HG02623 (cell line): ENCODE data around the gene RPS6KL1.

Experiments used
- ATAC-seq: cut with Tn5 transposase; IDR thresholded peaks from one replicate; pipeline ENCODE4 v1.9.1; 2021; ENCODE audit warnings: moderate library complexity; ENCODE audit not compliant: unreplicated experiment

Gene RPS6KL1

GRCh38 chr14:74913393-74913910 lies 9.6 kb downstream of the RPS6KL1 start:
- no peak for ATAC-seq

- no peak for ATAC-seq
These were observed 10.3 kb downstream of the RPS6KL1 start for GRCh38 chr14:74912801-74913200.

GRCh38 chr14:74912111-74912510 lies 10.9 kb downstream of the RPS6KL1 start:
- no peak for ATAC-seq

DNA sequence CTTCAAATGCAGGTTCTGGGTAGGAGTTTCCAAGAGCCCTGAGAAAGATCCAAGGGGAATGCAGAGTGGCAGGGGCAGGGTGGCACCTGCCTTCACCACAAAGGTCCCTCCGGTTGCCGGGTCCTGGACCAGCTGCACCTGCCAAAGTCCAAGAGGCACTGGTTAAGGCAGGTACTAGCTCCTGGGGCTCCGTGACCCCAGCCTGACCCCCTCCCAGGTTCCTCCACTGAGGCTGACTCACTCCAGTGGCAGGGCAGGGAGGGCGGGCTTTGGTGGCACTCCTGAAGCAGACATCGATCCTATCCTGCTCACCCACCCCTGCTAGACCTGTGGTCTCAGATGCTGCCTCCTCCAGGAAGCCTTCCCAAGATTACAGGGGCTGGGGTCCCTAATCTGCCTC lies 11.4 kb downstream of the RPS6KL1 start:
- no peak for ATAC-seq

DNA sequence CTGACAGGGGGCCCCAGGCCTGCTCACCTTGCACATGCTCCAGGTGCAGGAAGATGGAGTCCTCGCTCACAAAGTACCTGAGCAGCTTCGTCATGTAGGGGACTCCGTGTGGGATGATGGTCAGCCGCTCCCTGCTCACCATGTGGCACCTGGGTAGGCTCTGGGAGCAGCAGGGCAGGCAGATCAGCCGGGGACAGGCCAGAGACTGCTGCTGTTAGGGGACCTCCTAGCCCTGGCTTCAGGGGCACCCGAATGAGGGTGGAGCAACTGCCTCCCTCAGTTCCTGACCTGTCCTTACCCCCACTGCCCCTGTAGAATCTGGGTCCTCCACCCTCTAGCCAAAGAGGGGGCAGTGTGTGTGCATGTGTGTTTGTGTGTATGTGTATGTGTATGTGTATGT lies 11.8 kb downstream of the RPS6KL1 start:
- ATAC-seq = no peak

- no peak for ATAC-seq
These were observed 12.5 kb downstream of the RPS6KL1 start for GRCh38 chr14:74910556-74910955.

GRCh38 chr14:74909911-74910310 lies 13.1 kb downstream of the RPS6KL1 start:
- no peak for ATAC-seq

- no peak for ATAC-seq
These were observed 13.6 kb downstream of the RPS6KL1 start for GRCh38 chr14:74909501-74909900.

GRCh38 chr14:74908861-74909341 lies 14.2 kb downstream of the RPS6KL1 start:
- no peak for ATAC-seq

- no peak for ATAC-seq
These were observed 15.3 kb downstream of the RPS6KL1 start for GRCh38 chr14:74907744-74908143.

DNA sequence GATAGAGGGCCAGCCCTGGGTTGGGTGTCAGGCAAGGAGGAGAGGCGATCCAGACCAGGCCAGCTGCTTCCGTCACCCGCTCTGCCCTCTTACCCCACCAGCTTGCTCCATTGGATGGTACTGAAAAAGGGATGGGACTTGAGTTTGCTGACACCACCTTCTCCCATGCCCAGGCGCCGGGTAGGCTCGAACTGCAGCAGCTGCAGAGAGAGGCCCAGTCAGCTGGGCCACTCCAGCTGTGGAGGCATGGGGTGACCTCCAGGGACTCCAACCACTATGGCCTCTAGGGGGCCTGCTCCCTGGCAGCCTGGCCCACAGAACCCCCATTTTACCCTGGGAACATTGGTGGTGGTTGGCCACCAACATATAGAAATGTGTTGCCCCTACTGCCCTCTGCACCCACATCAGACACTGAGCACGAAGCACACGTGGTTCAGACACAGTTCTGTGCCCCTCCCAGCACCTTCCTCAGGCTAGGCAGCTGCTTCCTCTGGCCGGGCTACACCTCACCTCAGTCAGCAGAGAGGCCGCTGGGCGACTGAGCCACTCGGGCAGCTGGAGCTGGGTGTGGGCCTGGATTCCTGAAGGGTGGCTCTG lies 16.0 kb downstream of the RPS6KL1 start:
- no peak for ATAC-seq

- no peak for ATAC-seq
These were observed 17.4 kb downstream of the RPS6KL1 start for GRCh38 chr14:74905595-74906142.

GRCh38 chr14:74904635-74905503 lies 18.2 kb downstream of the RPS6KL1 start:
- ATAC-seq = no peak

DNA sequence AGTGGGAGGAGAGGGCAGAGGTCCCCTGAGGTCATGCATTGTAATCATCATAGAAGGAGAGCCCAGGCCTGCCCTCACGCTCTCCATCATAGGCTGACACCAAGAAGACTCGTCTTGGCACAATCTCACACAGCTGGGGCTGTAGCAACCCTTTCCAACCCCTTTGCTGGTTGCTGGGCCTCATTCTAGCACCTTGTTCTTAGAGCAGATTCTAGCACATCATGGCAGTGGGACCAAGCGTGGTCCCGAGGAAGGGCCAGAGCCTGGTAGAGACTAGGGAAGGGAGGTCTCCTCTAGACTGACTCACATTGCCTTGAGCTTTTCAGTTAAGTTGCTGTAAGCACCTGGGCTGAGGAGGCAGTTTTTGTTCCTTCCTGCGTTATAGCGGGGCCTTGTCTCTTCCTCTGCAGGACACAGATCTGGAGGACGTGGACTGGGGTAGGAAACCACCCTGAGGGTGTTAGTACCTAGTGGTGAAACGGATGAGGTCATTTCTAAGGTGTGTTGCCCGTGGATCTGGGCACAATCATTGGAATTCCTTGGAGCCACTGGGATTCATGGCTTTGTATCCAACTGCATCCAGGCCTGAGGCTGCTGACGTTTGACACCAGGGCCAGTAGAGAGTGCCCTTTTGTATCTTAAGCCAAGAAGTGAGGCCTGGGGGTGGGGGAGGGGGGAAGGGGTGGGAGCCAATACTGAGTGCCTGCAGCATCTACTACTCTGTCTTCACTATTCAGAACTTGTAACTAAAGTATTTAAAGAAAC lies 19.9 kb downstream of the RPS6KL1 start:
- no peak for ATAC-seq

DNA sequence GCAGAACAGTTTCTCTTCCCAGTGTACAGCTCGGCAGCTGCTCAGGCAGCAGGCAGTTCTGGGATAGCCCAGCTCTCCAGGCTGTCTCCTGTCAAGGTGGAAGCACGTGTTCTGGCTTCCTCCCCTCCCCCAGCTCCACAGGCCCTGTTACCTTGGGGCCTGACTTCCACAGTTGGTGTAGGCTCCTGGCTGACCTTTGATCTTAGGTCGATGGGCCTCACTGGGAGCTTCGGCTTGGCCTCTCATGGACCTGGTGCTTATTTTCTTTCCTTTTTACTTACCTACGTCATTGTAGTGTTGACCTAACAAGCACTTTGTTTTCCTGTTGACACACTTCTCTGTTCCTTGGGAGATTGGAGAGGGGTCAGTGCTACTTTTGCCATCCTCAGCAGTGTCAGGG lies 24.4 kb downstream of the RPS6KL1 start:
- ATAC-seq = no peak

DNA sequence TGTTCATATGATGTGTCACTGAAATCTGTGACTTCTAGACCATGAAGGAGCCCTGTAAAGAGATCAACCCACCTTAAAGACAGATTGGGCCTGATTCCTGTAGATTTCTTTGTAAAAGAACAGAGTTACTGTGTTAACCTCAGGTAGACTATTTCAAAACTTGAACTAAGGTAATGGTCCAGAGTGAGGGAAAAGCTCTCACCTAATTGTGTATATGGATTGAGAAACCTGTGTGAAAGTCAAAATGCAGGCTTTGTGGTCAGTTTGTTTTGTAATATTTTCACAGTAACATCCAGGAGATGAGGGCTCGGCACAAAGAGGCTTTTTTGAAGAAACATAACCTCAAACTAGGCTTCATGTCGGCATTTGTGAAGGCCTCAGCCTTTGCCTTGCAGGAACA lies 25.0 kb downstream of the RPS6KL1 start:
- ATAC-seq = no peak

DNA sequence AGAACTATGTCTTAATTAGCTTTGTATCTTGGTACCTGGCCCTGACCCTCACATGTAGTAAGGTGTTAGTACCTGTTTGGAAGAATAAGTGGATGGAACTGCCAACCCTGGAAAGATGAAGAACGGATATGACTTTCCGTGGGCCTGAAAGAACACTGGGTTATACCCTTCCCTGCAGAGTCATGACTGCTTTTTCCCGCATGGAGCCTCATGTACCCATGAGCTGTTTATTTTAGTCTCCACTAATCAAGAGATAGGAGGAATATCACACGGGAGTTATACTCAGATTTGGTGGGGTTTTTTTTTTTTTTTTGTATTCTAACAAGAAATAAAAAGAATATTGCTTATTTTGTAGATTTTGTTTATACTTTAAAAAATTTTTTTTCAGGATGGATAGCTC lies 25.4 kb downstream of the RPS6KL1 start:
- no peak for ATAC-seq

DNA sequence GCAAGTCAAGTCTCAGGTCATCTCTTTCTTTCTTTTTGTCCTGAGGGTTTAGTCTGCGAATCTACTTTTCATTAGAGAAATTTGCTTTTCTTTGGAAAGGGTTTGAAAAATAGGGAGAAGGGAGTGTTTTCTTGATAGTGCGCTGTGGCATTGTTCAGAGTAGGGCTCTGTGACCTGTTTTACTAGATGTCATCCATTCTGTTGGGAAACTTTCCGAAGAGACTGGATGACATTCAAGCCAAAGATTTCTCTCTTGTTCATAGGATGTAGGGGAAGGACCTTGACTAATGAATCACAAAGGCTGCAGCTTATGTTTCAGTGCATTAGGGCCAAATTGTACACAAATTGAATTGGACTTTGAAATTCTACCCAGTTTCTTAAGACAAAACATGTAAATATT lies 26.7 kb downstream of the RPS6KL1 start:
- ATAC-seq = no peak

DNA sequence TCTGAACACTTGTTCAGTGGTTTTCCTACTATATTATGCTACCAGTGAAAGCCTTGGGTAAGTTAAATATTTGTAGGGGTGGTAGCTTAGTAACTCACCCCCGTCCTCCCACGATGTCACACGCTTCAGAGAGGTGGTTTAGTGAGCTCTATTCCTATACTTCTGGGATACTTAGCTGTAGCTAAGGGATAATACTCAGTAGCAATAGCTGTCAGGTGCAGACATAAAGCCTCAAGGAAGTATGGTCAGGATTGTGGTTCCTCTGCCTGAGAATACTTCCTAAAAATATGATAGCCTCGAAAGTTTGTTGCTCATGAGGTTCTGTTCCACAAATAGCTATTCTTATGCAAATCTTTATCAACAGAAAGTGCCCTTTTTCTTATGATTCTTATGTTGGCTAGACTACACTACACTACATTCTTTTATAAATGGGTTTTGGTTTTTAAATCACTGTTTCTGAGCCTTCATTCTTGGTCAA lies 29.4 kb downstream of the RPS6KL1 start:
- ATAC-seq = peak; percentile 56

GRCh38 chr14:74892745-74893144 lies 30.3 kb downstream of the RPS6KL1 start:
- no peak for ATAC-seq

DNA sequence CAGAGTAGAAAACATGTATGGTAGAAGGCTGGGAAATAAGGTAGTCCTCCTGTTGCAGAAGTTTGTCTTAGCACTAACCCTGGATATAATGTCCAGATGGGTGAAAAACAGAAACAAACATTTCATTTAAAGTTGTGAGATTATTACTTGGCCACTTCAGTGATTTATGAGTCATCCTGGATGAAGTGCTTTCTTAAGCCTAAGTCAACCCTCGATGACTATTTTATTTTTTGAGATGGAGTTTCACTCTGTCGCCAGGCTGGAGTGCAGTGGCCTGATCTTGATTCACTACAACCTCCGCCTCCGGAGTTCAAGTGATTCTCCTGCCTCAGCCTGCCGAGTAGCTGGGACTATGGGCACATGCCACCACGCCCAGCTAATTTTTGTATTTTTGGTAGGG lies 31.2 kb downstream of the RPS6KL1 start:
- ATAC-seq = no peak
